ENCODE data around the gene RTN4R.

DNA sequence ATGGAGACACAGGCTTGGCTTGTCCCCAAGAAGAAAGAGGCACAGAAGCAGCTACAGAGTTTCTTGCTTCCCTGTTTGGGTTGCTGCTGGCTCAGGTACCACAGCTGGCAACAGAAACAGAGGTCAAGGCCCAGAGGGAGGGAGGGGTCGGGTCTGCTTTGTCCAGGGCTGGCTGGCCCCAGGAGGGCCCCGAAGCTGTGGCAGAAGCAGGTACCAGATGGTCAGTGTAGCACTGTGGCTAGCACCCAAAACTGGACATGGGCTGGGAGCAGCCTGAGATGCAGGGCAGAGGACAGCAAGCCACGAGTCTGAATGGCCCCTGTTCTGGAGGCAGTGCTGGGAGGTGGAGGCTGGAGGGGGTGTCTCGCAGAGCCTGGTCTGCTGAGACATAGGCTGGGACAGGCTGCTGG lies 65.0 kb downstream of the RTN4R start:
- TF ChIP-seq CTCF (IDR thresholded peaks at IDR 0.05) = no peak
- TF ChIP-seq POLR2A (IDR thresholded peaks at IDR 0.05) = no peak
- TF ChIP-seq POLR2AphosphoS5 (IDR thresholded peaks at IDR 0.05; ENCODE audit: insufficient read depth in 1 of 2, low read depth in 1 of 2) = no peak
